ENCODE measurements around the gene NCR1. TPM values are rescaled to one million over a fixed set of nuclear protein-coding genes. Genes with fewer than 3 reads are reported as not detected.

NCR1 gene
- total RNA-seq, 1 donor from 2014 or later = not detected

GRCh38 chr19:54877471-54877870 is 28.5 kb upstream of the NCR1 start:
- H3K27ac Mint-ChIP-seq = no peak overlapping the region
- H3K4me1 Mint-ChIP-seq (ENCODE audit: unreplicated experiment) = no peaks in the 10 kb centered on the region
- H3K27me3 Mint-ChIP-seq = peaks cover 11% of the 10 kb centered on the region
- H3K9me3 Mint-ChIP-seq = no peaks in the 10 kb centered on the region
- H3K36me3 Mint-ChIP-seq = no peaks in the 10 kb centered on the region
- DNase-seq (ENCODE audit: extremely low spot score, unreplicated experiment) = no peak
- no peak for TF ChIP-seq CTCF (conservative IDR thresholded peaks at IDR 0.05)
- H3K4me3 Mint-ChIP-seq = no peak overlapping the region

GRCh38 chr19:54881884-54882283 is 24.1 kb upstream of the NCR1 start:
- no peak for TF ChIP-seq CTCF (conservative IDR thresholded peaks at IDR 0.05)
- no peaks in the 10 kb centered on the region for H3K4me1 Mint-ChIP-seq (ENCODE audit: unreplicated experiment)
- peaks cover 11% of the 10 kb centered on the region for H3K27me3 Mint-ChIP-seq
- DNase-seq (ENCODE audit: extremely low spot score, unreplicated experiment) = no peak
- no peak overlapping the region for H3K4me3 Mint-ChIP-seq
- H3K36me3 Mint-ChIP-seq = no peaks in the 10 kb centered on the region
- H3K9me3 Mint-ChIP-seq = no peaks in the 10 kb centered on the region
- H3K27ac Mint-ChIP-seq = no peak overlapping the region

- DNase-seq (ENCODE audit: extremely low spot score, unreplicated experiment) = no peak
- H3K36me3 Mint-ChIP-seq = no peaks in the 10 kb centered on the region
- peaks cover 11% of the 10 kb centered on the region for H3K27me3 Mint-ChIP-seq
- H3K27ac Mint-ChIP-seq = no peak overlapping the region
- H3K4me3 Mint-ChIP-seq = no peak overlapping the region
- no peaks in the 10 kb centered on the region for H3K4me1 Mint-ChIP-seq (ENCODE audit: unreplicated experiment)
- no peaks in the 10 kb centered on the region for H3K9me3 Mint-ChIP-seq
- no peak for TF ChIP-seq CTCF (conservative IDR thresholded peaks at IDR 0.05)
Measured at GRCh38 chr19:54882758-54883157, 23.2 kb upstream of the NCR1 start.

- no peaks in the 10 kb centered on the region for H3K36me3 Mint-ChIP-seq
- no peaks in the 10 kb centered on the region for H3K4me1 Mint-ChIP-seq (ENCODE audit: unreplicated experiment)
- H3K27me3 Mint-ChIP-seq = peaks cover 11% of the 10 kb centered on the region
- H3K4me3 Mint-ChIP-seq = no peak overlapping the region
- no peak for DNase-seq (ENCODE audit: extremely low spot score, unreplicated experiment)
- no peak for TF ChIP-seq CTCF (conservative IDR thresholded peaks at IDR 0.05)
- H3K9me3 Mint-ChIP-seq = no peaks in the 10 kb centered on the region
- H3K27ac Mint-ChIP-seq = no peak overlapping the region
Measured at GRCh38 chr19:54883228-54883627, 22.7 kb upstream of the NCR1 start.

- Mint-ChIP-seq H3K4me3 (no peak overlapping the region), H3K9me3 (no peaks in the 10 kb centered on the region), H3K27ac (no peak overlapping the region), H3K36me3 (no peaks in the 10 kb centered on the region), H3K4me1 (ENCODE audit: unreplicated experiment) (no peaks in the 10 kb centered on the region), H3K27me3 (no peaks in the 10 kb centered on the region)
- DNase-seq (ENCODE audit: extremely low spot score, unreplicated experiment) = peak; percentile 51
- TF ChIP-seq CTCF (conservative IDR thresholded peaks at IDR 0.05) = no peak
Measured at GRCh38 chr19:54888239-54888638, 17.7 kb upstream of the NCR1 start.

GRCh38 chr19:54889566-54889965 is 16.4 kb upstream of the NCR1 start:
- peak; percentile 44 for DNase-seq (ENCODE audit: extremely low spot score, unreplicated experiment)
- no peak for TF ChIP-seq CTCF (conservative IDR thresholded peaks at IDR 0.05)
- no peaks in the 10 kb centered on the region for H3K9me3 Mint-ChIP-seq
- no peaks in the 10 kb centered on the region for H3K36me3 Mint-ChIP-seq
- no peak overlapping the region for H3K27ac Mint-ChIP-seq
- H3K4me1 Mint-ChIP-seq (ENCODE audit: unreplicated experiment) = no peaks in the 10 kb centered on the region
- no peak overlapping the region for H3K4me3 Mint-ChIP-seq
- no peaks in the 10 kb centered on the region for H3K27me3 Mint-ChIP-seq

All from type B pancreatic cell (in vitro differentiated cells).